ENCODE results near the gene ZNF253.

DNA sequence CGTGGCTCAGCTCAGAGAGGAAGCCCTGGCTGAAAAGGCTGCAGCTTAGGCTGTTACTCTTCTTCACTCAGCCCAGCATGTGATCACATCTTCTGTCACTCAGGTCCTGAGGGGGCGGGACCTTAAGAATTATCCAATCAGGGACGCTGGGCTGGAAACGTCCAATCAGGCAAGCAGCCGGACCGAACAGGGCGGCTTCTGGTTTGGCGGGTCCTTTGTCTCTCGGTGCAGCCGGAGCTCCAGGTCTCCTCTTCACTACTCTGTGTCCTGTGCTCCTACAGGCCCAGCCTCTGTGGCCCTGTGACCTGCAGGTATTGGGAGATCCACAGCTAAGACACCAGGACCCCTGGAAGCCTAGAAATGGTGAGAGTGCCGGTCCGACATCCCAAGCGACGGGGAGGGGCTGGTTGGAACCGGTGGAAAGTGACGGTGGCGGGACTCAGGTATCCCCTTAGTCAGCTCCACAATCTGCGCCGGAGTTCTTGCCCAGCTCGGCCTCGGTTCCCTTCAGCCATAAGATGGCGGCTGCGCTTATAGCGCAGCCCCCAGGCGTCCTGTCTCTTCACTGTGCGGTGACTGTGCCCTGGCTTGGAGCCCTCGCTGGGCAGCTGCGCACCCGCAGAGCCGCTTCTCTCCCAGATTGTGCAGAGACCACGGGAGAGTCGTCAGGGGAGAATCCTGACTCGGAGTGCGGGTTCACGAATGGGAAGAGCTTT, 35.2 kb downstream of the ZNF253 start, which contains the start of gene ZNF93:
- TF ChIP-seq, protein P1, sequence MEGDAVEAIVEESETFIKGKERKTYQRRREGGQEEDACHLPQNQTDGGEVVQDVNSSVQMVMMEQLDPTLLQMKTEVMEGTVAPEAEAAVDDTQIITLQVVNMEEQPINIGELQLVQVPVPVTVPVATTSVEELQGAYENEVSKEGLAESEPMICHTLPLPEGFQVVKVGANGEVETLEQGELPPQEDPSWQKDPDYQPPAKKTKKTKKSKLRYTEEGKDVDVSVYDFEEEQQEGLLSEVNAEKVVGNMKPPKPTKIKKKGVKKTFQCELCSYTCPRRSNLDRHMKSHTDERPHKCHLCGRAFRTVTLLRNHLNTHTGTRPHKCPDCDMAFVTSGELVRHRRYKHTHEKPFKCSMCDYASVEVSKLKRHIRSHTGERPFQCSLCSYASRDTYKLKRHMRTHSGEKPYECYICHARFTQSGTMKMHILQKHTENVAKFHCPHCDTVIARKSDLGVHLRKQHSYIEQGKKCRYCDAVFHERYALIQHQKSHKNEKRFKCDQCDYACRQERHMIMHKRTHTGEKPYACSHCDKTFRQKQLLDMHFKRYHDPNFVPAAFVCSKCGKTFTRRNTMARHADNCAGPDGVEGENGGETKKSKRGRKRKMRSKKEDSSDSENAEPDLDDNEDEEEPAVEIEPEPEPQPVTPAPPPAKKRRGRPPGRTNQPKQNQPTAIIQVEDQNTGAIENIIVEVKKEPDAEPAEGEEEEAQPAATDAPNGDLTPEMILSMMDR (optimal IDR thresholded peaks at IDR 0.05 in 1 of 3, IDR thresholded peaks at IDR 0.05 in 1 of 3, conservative IDR thresholded peaks at IDR 0.05 in 1 of 3; ENCODE audit: extremely low read depth in 1 of 3, insufficient read depth in 2 of 3, low read length in 3 of 3), result no peak
- no peak for TF ChIP-seq EZH2 (IDR thresholded peaks at IDR 0.05; ENCODE audit: low read length)
